ENCODE results near the gene ZNF17.

Gene ZNF17

GRCh38 chr19:57434386-57435061 is 23.6 kb downstream of the ZNF17 start:
- no peak for DNase-seq

- DNase-seq, result peak; percentile 96
Observed at GRCh38 chr19:57435062-57435978, 24.4 kb downstream of the ZNF17 start, which contains the start of gene ZNF749. Gene ZNF749, plus strand, starts transcription at chr19:57435325. Its CDS starts 254 bp downstream, at chr19:57435579.

GRCh38 chr19:57436417-57436816 is 25.5 kb downstream of the ZNF17 start:
- no peak for DNase-seq

GRCh38 chr19:57437931-57438330 is 27.0 kb downstream of the ZNF17 start:
- no peak for DNase-seq

- DNase-seq, result no peak
Observed at GRCh38 chr19:57438925-57439324, 28.0 kb downstream of the ZNF17 start.

GRCh38 chr19:57441979-57442752 is 31.2 kb downstream of the ZNF17 start:
- no peak for DNase-seq

GRCh38 chr19:57443121-57443696 is 32.2 kb downstream of the ZNF17 start:
- no peak for DNase-seq

- no peak for DNase-seq
Observed at GRCh38 chr19:57452307-57452706, 41.3 kb downstream of the ZNF17 start.

GRCh38 chr19:57465680-57466381 is 54.9 kb downstream of the ZNF17 start:
- no peak for DNase-seq

GRCh38 chr19:57466489-57466888 is 55.5 kb downstream of the ZNF17 start:
- DNase-seq, result no peak
